Nephron progenitor cell (in vitro differentiated cells): ENCODE measurements around the gene CYRIA.

Experiments used
- DNase-seq: peaks from one replicate; pipeline ENCODE4 v3.0.0; 2021
- H3K27ac Mint-ChIP-seq: 2 replicates; pipeline ENCODE4 v1.8.0; 2021; ENCODE audit warnings: mild to moderate bottlenecking, moderate library complexity, mixed read lengths
- H3K27me3 Mint-ChIP-seq: 2 replicates; pipeline ENCODE4 v1.8.0; 2021; ENCODE audit warnings: mild to moderate bottlenecking, low read depth, mixed read lengths; ENCODE audit not compliant: poor library complexity
- H3K36me3 Mint-ChIP-seq: 2 replicates; pipeline ENCODE4 v1.8.0; 2021; ENCODE audit warnings: low read depth, mixed read lengths
- H3K4me1 Mint-ChIP-seq: 2 replicates; pipeline ENCODE4 v1.8.0; 2021; ENCODE audit warnings: mixed read lengths
- H3K4me3 Mint-ChIP-seq: 2 replicates; pipeline ENCODE4 v1.8.0; 2021; ENCODE audit warnings: mild to moderate bottlenecking, moderate library complexity, mixed read lengths
- H3K9me3 Mint-ChIP-seq: 2 replicates; pipeline ENCODE4 v1.8.0; 2021; ENCODE audit warnings: mild to moderate bottlenecking, moderate library complexity, mixed read lengths
- TF ChIP-seq, protein P1 (sequence below): fragments of 200-600 bp; sonication (generic); IDR thresholded peaks from 2 replicates; pipeline ENCODE4 v1.5.0; 2021; ENCODE audit warnings: antibody characterized with exemption

The CYRIA gene

GRCh38 chr2:16700551-16701259, 35.1 kb upstream of the CYRIA start:
- Mint-ChIP-seq H3K36me3 (no peaks in the 10 kb centered on the region), H3K27me3 (peaks cover 7% of the 10 kb centered on the region), H3K27ac (no peak overlapping the region), H3K4me1 (peaks cover 12% of the 10 kb centered on the region), H3K9me3 (peaks cover 18% of the 10 kb centered on the region), H3K4me3 (no peak overlapping the region)
- no peak for DNase-seq
- TF ChIP-seq, protein P1, sequence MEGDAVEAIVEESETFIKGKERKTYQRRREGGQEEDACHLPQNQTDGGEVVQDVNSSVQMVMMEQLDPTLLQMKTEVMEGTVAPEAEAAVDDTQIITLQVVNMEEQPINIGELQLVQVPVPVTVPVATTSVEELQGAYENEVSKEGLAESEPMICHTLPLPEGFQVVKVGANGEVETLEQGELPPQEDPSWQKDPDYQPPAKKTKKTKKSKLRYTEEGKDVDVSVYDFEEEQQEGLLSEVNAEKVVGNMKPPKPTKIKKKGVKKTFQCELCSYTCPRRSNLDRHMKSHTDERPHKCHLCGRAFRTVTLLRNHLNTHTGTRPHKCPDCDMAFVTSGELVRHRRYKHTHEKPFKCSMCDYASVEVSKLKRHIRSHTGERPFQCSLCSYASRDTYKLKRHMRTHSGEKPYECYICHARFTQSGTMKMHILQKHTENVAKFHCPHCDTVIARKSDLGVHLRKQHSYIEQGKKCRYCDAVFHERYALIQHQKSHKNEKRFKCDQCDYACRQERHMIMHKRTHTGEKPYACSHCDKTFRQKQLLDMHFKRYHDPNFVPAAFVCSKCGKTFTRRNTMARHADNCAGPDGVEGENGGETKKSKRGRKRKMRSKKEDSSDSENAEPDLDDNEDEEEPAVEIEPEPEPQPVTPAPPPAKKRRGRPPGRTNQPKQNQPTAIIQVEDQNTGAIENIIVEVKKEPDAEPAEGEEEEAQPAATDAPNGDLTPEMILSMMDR = no peak

DNA sequence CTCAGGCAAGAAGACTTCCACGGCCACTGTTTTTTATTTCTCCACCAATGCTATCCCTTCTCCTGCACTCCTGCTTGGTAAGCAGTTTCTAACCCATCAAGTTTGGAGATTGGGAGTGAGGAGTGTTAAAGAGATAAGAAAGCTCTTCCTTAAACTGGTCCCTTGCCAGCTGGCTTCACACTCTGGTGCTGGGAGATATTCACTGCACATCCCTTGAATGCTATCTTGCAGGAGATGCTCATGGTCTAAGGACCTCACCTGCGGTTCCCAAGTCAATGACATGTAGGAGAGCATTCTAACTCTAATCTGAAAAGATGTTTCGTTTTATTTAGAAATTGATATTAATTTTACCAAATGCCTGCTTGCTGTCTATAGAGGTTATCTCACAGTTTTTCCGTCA, 28.2 kb upstream of the CYRIA start:
- H3K27me3 Mint-ChIP-seq = peaks cover 7% of the 10 kb centered on the region
- H3K27ac Mint-ChIP-seq = no peak overlapping the region
- H3K36me3 Mint-ChIP-seq = no peaks in the 10 kb centered on the region
- H3K9me3 Mint-ChIP-seq = peaks cover 18% of the 10 kb centered on the region
- no peaks in the 10 kb centered on the region for H3K4me1 Mint-ChIP-seq
- no peak overlapping the region for H3K4me3 Mint-ChIP-seq
- TF ChIP-seq, protein P1 = no peak
- DNase-seq = no peak

DNA sequence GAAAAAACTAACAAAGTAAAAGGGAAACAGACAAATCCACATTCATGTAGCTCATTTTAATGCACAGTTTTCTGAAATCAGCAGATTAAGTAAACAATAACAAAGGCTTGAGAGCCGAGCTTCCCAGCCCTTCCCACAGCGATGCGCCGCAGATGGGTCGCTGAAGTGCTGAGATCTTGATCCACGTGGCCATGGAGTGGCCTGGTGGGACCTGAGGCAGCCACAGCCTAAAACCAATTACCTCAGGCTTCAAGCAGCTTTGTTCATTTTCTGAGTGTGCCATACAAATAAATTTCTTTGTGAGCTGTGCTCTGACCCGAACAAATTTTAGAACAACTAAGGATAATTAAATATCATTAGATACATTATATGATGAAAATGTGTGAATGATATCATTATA, 25.6 kb upstream of the CYRIA start:
- Mint-ChIP-seq H3K4me1 (no peaks in the 10 kb centered on the region), H3K4me3 (no peak overlapping the region), H3K36me3 (no peaks in the 10 kb centered on the region), H3K27ac (no peak overlapping the region), H3K27me3 (peaks cover 8% of the 10 kb centered on the region), H3K9me3 (peaks cover 4% of the 10 kb centered on the region)
- no peak for DNase-seq
- TF ChIP-seq, protein P1 = no peak

DNA sequence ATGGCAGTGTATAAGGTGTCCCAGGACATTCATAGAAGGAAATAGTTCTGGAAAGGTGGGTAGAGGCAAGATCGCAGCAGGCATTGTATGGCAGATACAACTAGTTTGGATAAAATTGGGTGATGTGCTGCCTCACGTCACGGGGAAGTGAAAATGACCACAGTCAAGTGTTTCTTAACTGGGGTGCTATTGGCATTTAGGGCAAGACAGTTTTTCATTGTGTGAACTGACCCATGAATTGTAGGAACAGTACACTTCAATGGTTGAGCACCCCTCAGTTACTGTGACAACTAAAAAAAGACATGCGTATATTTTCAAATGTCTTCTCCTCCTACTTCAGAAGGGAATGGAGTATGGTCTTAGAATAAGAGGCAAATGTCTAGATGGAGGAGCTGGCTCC, 22.3 kb upstream of the CYRIA start:
- Mint-ChIP-seq H3K4me3 (no peak overlapping the region), H3K9me3 (no peaks in the 10 kb centered on the region), H3K36me3 (no peaks in the 10 kb centered on the region), H3K4me1 (peaks cover 9% of the 10 kb centered on the region), H3K27me3 (peaks cover 12% of the 10 kb centered on the region), H3K27ac (no peak overlapping the region)
- TF ChIP-seq, protein P1 = no peak
- DNase-seq = no peak

GRCh38 chr2:16687222-16687621, 21.6 kb upstream of the CYRIA start:
- H3K4me3 Mint-ChIP-seq = no peak overlapping the region
- no peaks in the 10 kb centered on the region for H3K9me3 Mint-ChIP-seq
- H3K27me3 Mint-ChIP-seq = peaks cover 12% of the 10 kb centered on the region
- no peak overlapping the region for H3K27ac Mint-ChIP-seq
- peaks cover 9% of the 10 kb centered on the region for H3K4me1 Mint-ChIP-seq
- no peak for DNase-seq
- TF ChIP-seq, protein P1 = no peak
- no peaks in the 10 kb centered on the region for H3K36me3 Mint-ChIP-seq

DNA sequence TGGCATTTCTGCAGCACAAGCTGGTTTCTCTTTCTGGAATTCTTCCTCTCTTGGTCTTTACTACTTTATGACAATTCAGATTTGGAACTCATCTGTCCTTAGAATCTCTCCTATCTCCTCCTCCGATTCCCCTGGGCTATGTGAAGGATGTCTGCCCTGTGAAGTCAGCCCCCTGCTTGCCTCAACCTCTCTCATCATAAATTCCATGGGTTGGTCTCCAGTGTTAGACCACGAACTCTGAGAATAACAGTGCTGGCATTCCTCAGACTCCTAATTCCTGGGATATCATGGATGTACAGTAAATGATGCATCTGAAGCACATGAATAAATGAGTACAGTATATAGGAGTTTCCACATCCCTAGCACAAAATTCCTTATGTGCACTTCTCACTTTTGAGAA, 21.0 kb upstream of the CYRIA start:
- H3K9me3 Mint-ChIP-seq = no peaks in the 10 kb centered on the region
- TF ChIP-seq, protein P1 = no peak
- peaks cover 9% of the 10 kb centered on the region for H3K4me1 Mint-ChIP-seq
- no peak for DNase-seq
- H3K27ac Mint-ChIP-seq = no peak overlapping the region
- H3K27me3 Mint-ChIP-seq = peaks cover 12% of the 10 kb centered on the region
- H3K4me3 Mint-ChIP-seq = no peak overlapping the region
- no peaks in the 10 kb centered on the region for H3K36me3 Mint-ChIP-seq
